NCI-H146 treated with DMSO at 0.1 percent for 48 hours (cell line): Measurements from ENCODE around the gene MSN.

Experiments used
- DNase-seq: peaks from one replicate; lab custom pipeline; 2025; ENCODE audit not compliant: unreplicated experiment; lab: John Stamatoyannopoulos, UW

The MSN gene

DNA sequence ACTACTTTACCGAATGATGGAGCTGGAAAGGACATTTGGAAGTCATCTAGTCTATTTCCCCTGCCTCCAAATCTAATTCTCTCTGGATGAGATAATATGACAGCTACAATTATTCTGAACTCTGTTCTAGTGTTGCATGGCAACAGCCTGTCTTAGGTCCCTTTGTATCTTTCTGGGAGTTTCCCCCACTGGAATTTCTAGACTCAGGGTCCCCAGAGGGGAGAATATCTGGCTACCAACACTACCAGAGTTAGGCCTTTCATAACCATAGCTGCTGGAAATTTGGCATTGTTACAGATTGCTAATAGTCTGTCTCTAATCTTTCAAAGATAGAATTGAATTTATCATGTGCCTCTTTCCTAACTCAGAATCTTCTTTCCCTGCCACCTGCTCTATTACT, 4.5 kb downstream of the MSN start:
- no peak for DNase-seq

DNA sequence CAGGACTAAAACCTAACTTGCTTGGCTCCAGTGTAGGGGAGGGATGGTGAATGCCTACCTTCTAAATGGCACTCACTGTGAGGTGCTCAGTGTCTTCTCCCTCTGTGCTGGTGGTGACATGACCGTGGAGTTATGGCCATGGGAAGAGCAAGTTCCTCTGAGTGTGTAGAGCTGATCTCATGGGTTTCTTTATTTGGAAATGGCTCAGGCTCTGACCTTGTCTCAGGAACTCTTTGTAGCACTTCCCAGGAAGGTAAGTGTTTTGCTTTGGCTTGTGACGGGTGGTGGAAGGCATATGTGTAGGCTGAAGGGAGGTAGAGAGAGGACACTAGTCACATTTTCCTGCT, 6.4 kb downstream of the MSN start:
- no peak for DNase-seq

DNA sequence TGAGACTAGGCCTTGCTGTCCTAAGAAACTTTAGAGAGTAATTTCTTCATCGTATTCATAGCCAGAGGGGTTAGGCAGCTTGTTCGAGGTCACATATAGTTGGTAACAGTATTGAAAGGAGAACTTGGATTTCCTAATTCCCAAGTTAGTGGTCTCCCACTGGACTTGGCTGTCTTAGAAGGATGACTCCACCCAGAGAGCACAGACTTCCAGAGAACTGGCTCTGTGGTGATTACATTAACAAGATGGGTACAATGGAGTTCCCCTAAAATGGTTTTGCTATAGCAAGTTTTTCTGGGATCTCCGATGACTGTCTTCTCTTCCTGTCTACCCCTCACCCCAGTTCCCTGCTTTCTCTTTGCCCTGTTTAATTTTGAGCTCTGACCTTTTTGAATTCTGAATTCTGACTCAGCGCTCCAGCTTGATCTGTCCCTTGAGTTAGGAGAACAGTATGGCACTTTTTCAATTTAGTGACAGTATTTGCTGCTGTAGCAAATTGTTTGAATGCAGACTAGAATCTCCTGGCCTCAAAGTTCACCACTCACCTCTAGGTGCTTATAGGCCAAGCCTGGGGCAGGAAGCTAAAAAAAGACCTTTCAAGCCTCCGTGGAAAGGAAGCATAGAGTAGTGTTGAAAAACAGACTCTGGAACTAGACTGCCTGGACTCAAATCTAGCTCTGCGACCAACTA, 6.9 kb downstream of the MSN start:
- DNase-seq: no peak

DNA sequence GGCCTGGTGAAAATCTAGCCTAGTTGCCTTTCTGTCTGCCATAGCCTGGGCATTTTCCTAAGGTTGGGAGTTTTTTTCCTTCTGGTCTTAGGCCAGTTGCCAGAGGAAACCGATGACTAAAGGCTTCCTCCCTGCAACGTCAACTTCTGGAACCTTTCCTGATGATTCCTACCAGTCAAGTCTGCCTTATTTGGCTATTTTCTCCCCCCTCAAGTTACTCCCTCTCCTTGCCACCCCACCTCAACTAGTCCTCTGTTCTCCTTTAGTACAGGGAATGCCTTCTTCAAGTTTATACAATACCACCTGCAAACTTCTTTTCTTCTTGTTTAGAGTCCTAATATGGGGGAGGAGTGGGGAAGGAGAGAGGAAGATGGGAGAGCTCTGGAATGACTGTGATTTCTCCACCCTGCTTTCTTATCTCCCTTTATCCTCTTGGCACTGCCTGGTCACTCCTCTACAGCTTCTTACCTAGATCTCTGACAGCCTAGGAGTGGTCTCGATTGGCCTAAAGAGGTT, 10.6 kb downstream of the MSN start:
- DNase-seq: no peak

DNA sequence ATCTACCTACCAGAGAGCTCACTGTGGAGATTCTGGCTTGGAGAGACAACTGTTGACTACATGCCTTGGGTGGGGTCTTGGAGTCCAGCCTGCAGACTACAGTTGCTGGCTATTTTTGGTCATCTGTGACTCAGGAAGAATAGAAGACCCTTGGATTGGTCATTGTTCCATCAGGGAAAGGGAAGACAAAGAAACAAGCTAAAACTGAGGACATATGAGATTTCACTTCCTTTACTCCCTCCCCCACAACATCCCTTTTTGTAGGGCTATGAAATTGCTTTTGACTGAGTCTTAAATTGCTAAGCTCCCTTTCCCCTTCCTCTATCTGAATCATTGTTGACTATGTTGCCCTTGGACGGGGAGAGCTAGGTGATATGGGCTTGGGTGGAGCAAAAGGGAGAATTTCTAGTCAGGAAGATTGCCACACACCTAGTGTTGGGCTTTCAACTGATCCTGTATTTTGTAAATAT, 11.7 kb downstream of the MSN start:
- DNase-seq: no peak

DNA sequence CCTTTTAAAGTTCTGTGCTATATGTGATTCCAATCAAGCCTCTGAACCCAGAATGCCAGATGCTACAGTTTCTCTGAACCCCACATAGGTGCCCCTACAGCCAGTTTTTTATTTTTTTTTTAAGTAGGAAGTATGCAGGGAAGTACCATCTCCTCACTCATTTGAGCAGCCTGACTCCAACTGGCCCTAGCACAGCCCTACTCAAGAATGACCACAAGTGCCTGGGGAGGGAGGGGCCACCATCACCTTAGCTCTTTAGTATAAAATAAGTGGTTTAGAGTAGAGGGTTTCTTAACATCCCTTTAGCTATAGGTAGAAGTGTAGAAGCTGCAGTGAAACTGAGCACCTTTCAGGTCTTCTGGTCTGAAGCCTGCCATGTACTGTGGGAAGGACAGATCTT, 14.4 kb downstream of the MSN start:
- DNase-seq: no peak

DNA sequence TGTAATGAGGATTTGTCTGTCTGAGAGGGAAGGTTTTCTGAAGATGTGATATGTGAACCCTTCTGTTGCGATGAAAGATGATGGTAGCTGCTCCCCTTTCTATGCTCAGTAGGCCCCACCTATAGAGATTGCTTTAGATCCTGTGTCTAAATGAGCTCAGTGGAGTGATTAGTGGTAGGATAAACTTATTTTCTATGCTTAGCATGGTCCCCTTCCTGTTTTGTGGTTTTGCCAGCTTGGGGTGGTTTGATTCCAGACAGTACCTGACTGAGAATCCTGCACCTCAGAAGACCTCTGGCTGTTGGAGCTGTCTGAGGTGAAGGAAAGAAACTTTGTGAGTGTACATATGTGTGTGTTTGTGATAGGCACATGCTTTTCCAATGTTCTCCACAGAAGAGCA, 17.7 kb downstream of the MSN start:
- DNase-seq: no peak

DNA sequence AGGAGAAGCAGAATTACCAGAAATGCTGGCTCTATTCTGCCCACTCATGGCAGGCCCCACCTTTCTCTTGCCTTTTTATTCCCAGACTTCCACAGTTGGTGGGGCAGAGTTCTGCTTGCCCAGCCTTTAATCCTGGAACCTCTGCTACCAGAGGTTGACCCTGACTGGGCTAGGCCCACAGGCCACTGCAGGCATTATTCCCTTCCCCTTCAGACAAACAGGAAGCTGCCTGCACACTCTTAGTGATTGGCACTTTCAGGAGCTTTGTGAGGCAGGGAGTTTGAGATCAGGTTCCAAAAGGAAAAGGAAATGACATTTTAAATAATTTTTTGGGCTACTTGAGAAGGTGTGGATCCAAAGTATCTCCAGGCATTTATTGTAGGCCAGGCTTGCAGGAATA, 18.8 kb downstream of the MSN start:
- no peak for DNase-seq

DNA sequence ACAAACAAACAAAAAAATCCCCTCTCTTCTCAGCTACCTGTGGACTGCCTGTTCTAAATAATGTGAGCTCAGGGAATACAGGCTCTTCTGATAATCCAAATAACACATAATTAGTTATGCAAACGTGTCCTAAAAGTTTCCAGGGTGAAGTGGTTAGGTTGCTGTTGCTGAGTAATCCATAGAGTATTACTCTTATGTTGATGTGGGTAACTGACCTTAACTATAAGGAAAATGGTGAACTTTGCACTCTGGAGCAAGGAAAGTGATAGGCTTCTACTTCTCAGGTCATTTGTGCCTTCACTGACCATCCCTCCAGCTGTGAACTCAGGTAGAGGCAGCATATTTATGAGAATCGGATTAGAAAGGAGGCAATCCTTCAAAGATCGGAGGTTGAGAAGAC, 19.9 kb downstream of the MSN start:
- no peak for DNase-seq

DNA sequence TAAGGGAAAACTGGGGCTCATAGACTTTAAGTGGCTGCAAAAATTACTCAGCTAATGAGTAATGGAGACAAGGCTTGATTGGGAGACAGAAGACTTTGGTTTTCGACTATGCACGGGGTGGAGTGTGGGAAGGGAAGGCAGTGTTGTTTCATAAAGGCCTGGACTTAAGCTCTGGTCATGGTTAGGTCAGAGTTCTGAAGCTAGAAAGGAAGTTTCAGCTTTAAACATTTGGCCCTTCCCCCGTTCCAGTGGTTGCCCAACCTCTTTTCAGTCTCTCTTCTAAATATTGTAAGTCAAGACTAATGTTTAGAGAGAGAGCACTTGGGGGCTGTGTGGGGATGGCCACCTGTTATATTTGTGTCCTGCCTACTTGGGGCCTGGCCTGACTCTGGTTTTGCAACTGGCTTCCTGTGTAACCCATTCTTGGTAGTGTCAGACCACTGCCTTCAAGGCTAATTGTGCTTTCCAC, 21.0 kb downstream of the MSN start:
- DNase-seq: no peak

DNA sequence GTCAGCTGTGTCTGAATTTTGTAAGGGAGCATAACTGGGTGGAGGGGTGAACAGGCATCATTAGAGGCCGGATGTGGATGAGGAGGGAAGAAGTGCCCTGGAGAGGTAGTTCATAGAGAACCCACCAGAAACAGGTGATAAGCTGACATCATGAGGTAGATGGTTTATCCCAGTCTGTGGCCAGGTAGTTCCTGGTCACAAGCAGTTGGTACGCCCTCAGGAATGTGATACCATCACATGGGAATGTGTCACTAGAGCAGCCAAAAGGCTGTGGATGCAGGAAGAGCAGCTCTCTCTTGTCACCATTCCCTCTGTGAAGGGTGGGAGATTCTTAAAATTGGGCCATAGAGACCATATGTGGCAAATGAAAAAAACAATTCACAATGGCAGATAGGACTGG, 21.9 kb downstream of the MSN start:
- DNase-seq: no peak

DNA sequence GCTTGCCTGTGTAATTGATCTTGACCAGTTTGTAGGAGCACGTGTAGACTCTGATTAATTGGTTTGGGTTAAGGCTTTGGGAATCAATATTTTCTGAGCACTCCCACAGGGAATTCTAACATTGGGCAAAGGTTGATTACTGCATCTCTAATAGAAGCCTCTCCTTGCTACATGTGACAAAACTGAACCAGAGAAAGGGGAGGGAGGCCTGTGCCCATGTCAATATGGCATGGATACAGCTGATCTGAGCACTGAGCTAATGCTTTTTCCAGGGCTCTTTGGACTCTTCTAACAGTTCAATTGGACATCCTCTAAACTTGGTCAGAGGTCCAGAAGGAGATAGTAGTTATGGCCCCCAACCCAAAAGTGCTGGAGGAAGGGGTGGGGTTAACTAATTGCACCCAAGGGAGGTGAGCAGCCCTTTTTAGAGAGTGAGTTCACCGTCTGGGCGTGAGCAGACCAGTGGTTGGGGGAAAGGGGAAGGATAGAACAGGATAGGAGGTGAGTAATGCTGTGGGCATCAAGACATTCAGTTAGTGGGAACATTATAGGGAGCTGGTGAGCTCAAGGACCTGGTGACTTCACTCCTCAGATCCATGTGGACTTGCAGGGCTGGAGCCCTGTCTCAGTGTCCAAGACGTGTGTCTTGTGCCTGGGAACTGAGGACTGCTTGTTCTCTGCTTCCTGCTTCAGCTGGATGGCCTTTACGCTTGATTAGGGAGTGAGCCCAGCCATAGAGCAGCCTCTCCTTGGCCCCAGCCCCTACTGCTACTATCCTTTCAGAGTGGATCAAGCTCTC, 22.8 kb downstream of the MSN start:
- no peak for DNase-seq

DNA sequence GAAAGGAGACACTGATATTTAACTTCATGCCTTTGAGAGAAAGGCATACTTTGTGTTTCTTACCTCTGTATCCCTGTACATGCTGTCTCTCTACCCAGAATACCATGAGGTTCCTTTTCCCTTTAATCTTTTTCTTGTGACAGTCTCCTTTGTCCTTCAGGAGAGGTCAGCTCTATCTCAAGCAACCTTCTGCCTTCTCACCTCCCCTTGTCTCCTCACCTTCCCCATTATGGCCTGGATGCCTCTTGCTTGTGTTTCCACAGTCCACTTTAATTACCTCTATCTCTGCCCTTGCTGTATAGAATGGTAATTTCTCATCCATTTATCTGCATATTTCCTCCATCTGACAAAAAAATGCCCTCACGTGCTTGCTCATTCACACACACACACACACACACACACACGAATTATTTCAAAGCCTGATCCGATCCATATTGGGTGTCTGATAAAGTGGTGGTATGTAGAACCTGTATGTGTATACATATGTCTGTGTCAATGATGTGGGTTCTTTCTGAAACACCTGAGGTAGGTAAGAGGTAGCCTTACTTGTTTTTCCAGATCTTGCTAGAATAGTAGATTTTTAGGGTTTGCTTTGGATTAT, 28.5 kb downstream of the MSN start:
- no peak for DNase-seq

DNA sequence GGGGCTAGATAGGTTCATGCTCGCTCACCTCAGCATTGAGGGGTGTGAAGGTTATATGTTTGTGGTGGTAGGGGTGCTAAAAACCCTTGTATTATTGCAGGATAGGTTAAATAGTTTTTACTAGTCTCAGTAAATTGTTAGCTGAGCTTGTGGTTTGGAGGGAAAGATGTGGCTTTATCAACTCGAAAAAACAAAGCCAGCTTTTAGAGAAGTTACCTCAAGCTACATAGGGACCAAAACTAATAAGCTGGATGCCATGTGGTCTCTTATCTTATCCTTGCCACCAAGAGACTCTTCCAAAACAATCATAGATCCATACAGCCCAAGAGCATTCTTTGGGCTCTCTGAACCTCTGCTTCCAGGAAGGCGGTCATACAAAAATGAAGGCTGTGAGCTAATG, 29.2 kb downstream of the MSN start:
- DNase-seq: no peak

DNA sequence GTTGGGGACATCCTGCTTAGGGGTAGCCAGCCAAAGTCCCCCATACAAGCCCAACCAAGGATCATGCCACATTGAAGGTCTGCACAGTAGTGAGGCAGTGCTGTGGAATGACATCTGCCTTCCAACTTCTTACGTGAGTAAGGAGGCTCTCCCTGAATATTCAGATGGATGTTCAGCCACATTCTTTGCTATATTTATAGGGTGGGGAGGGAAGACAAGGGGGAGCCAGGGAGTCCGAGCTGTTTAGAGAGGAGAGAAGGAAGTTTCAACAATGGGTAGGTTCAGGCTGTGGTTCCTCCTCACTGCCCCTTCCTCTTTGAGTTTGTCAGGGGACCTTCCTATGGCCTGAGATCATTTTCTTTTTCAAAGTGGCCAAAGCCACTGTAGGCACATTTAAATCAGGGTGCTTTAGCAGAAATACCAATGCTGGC, 29.8 kb downstream of the MSN start:
- no peak for DNase-seq

DNA sequence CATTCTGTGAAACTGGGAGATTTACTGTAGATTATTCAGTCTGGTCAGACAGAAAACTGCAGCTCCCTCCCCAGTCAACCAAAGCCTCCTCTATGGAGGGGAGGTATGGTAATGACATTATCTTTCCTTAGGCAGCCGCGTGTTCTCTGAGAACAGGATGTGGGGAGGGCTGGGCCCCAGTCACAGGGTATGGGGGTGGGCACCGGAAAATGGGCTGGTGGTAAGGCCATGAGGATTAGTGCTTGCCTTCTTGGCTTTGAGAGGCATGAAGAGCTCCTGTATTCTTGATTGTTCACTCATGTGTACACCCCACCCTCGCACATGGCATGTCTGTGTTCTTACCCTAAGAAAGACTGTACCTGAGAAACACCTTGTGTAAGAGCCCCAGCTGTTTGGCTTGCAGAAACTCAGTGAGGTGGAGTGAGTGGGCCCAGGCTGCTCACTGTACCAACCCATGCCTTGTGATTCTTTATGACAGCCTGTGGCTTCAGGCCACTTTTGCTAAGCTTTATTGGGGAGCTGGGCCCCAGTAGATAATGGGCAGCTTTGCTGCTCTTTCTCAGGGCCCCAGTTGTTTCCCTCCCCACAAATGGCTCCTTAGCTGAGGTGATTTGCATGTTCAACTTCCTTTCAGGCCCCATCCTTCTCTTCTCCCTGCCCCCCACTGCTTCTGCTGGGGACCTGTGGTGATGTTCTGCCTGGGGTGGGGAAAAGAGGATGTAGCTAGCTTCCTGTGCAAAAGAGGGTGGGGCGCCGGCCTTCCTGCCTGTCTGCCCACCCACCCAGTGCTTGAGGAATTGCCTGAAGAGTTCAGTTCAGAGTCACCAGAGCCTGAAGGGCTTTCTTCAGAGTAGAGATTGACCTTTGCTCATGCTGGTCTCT, 30.7 kb downstream of the MSN start:
- DNase-seq: no peak

DNA sequence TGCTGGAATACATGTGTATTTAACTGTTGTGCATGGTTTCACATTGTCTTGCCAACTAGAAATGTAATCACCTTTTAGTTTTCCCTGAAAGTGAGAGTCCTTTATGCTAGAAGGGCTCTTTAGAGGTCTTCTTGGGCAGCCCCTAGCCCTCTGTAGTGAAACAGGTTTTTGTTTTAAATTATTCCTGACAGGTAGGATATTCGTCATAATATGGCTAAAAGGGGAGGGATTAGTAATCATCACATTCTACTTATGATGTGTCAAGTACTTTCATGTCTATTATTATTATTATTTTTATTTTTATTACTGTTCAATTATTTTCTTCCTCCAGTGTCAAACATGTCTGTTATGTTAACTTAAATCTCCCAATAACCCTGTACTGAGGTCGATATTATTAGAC, 35.5 kb downstream of the MSN start:
- no peak for DNase-seq

DNA sequence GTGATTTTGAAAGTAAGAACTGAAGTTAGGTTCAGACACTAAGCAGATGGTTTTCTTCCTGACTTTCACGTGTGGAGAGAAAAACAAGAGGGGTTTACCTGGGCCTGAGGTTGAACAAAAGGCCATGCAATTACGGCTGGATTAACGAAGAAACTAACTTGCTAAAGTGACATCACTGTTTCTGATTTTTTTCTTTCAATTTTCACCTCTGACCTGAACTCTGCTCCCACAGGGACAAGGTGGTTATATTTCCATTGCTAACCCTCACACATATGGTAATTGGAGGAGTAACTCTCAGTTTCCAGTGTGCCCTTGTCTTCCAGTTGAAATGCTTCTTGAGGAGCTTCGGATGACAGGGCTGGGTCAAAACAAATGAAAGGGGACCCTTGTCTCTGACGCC, 38.0 kb downstream of the MSN start:
- DNase-seq: no peak

DNA sequence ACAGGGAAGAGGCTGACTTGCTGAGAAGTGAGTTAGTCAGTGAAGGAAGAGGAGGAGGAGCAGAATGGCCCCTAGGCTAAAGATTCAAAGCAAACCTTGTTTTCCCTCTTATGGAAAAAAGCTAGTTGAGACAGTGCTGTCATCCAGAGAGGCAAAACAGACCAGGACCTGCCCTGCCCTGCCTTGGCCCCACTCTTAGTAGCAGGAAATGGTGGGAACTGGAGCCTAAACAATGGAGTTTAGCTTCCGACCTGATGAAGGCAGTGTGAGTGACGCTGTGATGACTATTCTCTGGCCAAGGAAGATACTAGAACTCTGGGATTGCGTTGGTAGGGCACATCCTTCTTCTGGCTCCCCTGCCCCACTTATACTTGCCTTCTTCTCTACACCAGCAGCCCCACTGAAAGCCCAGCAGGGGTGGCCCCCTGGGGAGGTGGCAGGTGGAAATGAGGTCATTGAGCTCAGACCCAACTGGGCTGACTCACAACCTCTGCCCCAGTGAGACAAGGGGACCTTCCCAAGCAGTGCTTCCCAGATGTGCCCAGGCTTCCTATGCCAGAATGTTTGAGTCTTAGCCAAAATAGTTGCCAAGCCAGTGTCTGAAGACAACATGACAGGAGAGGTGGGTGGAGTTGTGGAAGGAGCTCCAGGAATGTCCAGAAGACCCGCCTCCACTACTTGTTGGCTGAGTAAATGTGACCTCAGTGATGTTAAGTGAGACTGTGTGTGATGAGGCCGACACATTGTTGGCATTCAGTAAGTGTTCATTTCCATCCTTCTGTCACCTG, 38.8 kb downstream of the MSN start:
- no peak for DNase-seq

DNA sequence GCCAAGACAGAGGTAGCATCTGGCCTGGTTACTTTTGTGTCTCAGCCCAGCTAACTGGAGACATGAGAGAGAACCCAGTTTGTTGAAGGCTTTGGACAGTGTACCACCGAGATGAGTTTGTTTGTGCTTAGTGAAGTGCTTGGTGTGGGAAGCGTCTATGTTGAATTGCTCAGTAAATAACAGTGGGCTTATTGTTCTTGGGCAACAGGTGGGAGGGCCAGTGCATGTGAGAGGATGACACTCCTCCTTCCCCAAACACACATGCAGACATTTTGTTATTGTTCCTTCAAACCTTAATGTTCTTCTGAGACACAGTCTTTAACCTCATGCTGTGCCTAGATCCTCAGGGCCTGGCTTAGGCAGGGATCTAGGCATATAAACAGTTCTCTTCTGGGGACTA, 39.7 kb downstream of the MSN start:
- no peak for DNase-seq
